Measurements from ENCODE around the gene FXYD1. TPM values are rescaled to one million over a fixed set of nuclear protein-coding genes. Genes with fewer than 3 reads are reported as not detected.

FXYD1 gene
- total RNA-seq, 1 donor from 2014 or later: 50.2 TPM

GRCh38 chr19:35162471-35163326 is 24.1 kb downstream of the FXYD1 start:
- no peak for DNase-seq (ENCODE audit: low spot score)

GRCh38 chr19:35164418-35164817 is 25.8 kb downstream of the FXYD1 start:
- DNase-seq (ENCODE audit: low spot score): no peak

- DNase-seq (ENCODE audit: low spot score): no peak
Measured at GRCh38 chr19:35165200-35166058, 26.8 kb downstream of the FXYD1 start.

- peak; percentile 13 for DNase-seq (ENCODE audit: low spot score)
Measured at GRCh38 chr19:35166100-35167063, 27.8 kb downstream of the FXYD1 start.

- peak; percentile 33 for DNase-seq (ENCODE audit: low spot score)
Measured at GRCh38 chr19:35167251-35168119, 28.9 kb downstream of the FXYD1 start.

GRCh38 chr19:35168196-35168595 is 29.6 kb downstream of the FXYD1 start:
- peak; percentile 23 for DNase-seq (ENCODE audit: low spot score)

- DNase-seq (ENCODE audit: low spot score): peak; percentile 26
Measured at GRCh38 chr19:35169221-35169995, 30.8 kb downstream of the FXYD1 start.

GRCh38 chr19:35170359-35171061 is 31.9 kb downstream of the FXYD1 start:
- DNase-seq (ENCODE audit: low spot score): peak; percentile 35

- peak; percentile 41 for DNase-seq (ENCODE audit: low spot score)
Measured at GRCh38 chr19:35171730-35172129, 33.1 kb downstream of the FXYD1 start.

- no peak for DNase-seq (ENCODE audit: low spot score)
Measured at GRCh38 chr19:35174226-35174625, 35.6 kb downstream of the FXYD1 start.

- no peak for DNase-seq (ENCODE audit: low spot score)
Measured at GRCh38 chr19:35176181-35176570, 37.6 kb downstream of the FXYD1 start.

- DNase-seq (ENCODE audit: low spot score): no peak
Measured at GRCh38 chr19:35177377-35178274, 39.0 kb downstream of the FXYD1 start.

GRCh38 chr19:35178701-35179100 is 40.1 kb downstream of the FXYD1 start:
- no peak for DNase-seq (ENCODE audit: low spot score)

GRCh38 chr19:35179830-35180229 is 41.2 kb downstream of the FXYD1 start:
- DNase-seq (ENCODE audit: low spot score): no peak

- no peak for DNase-seq (ENCODE audit: low spot score)
Measured at GRCh38 chr19:35181387-35181786, 42.8 kb downstream of the FXYD1 start.

- DNase-seq (ENCODE audit: low spot score): no peak
Measured at GRCh38 chr19:35184267-35184666, 45.6 kb downstream of the FXYD1 start.

GRCh38 chr19:35184884-35185283 is 46.3 kb downstream of the FXYD1 start:
- DNase-seq (ENCODE audit: low spot score): no peak

Data from ureter (tissue), 1 donor.